ENCODE measurements around the gene KLHDC4.

KLHDC4 gene

GRCh38 chr16:87765473-87765775 lies 362 bp downstream of the KLHDC4 start:
- H3K4me3 ChIP-seq (replicated peaks; ENCODE audit: low read depth, low read length), result peak overlapping the region; percentile 84
- no peak for DNase-seq (ENCODE audit: low read depth)
- TF ChIP-seq, protein P1, sequence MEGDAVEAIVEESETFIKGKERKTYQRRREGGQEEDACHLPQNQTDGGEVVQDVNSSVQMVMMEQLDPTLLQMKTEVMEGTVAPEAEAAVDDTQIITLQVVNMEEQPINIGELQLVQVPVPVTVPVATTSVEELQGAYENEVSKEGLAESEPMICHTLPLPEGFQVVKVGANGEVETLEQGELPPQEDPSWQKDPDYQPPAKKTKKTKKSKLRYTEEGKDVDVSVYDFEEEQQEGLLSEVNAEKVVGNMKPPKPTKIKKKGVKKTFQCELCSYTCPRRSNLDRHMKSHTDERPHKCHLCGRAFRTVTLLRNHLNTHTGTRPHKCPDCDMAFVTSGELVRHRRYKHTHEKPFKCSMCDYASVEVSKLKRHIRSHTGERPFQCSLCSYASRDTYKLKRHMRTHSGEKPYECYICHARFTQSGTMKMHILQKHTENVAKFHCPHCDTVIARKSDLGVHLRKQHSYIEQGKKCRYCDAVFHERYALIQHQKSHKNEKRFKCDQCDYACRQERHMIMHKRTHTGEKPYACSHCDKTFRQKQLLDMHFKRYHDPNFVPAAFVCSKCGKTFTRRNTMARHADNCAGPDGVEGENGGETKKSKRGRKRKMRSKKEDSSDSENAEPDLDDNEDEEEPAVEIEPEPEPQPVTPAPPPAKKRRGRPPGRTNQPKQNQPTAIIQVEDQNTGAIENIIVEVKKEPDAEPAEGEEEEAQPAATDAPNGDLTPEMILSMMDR (IDR thresholded peaks at IDR 0.05; ENCODE audit: low read length, missing control alignments), result no peak

DNA sequence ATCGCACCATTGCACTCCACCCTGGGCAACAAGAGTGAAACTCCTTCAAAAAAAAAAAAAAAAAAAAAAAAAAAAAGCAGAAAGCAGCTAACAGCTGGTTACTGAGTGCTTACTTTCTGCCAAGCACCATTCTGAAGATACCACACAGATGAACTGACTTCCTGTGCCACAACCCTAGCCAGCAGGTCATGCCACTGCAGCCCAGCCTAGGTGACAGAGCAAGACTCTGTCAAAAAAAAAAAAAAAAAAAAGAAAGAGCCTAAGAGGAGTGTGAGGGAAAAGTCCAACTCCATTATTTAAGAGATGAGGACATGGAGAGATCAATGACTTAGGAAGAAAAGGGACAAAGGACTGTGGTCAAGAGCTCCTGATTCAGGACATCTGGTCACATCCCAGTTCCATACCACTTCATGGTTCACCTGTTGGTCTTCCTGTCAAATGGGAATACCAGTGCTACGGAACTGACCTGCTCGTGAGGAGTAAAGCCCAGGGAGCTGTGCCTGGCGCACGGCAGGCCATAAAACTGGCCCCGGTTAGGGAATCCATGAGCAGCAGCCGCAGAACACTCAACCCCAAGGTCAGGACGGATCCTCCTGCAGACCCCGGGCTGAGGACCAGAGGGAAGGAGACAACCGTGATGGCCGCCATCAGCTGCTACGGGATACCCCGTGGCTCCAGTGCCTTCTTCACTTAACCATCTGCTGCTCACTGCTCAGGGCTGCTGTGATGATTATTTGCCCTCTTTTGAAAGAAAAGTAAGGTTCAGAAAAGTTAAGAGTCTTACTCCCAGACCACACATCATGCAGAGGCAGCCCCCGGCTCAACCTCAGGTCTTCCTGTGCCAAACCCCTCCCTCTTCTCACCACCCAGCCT lies 950 bp downstream of the KLHDC4 start:
- peak overlapping the region; percentile 84 for H3K4me3 ChIP-seq (replicated peaks; ENCODE audit: low read depth, low read length)
- DNase-seq (ENCODE audit: low read depth), result no peak
- TF ChIP-seq, protein P1 (IDR thresholded peaks at IDR 0.05; ENCODE audit: low read length, missing control alignments), result no peak

- no peak for DNase-seq (ENCODE audit: low read depth)
- TF ChIP-seq, protein P1 (IDR thresholded peaks at IDR 0.05; ENCODE audit: low read length, missing control alignments), result no peak
- no peak overlapping the region for H3K4me3 ChIP-seq (replicated peaks; ENCODE audit: low read depth, low read length)
These were observed 3.2 kb downstream of the KLHDC4 start for GRCh38 chr16:87762620-87763019.

DNA sequence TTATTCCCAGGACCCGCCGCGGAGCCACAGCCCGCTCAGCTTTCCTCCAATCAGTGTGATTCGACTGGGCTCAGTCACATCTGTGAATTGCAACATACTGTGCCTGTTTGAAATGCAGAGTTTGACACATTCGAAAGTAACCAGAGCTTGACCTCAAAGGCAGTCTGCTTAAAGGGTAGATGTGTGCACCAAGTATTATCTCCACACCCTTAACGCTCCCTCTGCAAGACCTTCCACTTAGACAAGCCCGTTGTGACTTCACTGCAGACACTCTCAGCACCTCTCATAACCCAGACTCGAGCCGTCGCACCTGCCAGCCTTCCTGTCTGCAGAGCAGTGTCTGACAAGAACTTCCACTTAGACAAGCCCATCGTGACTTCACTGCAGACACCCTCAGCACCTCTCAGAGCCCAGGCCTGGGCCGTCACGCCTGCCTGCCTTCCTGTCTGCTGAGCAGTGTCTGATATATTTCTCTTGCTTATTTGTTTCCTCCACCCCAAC lies 3.7 kb downstream of the KLHDC4 start:
- TF ChIP-seq, protein P1 (IDR thresholded peaks at IDR 0.05; ENCODE audit: low read length, missing control alignments), result no peak
- no peak overlapping the region for H3K4me3 ChIP-seq (replicated peaks; ENCODE audit: low read depth, low read length)
- no peak for DNase-seq (ENCODE audit: low read depth)

GRCh38 chr16:87761060-87761459 lies 4.7 kb downstream of the KLHDC4 start:
- DNase-seq (ENCODE audit: low read depth), result no peak
- TF ChIP-seq, protein P1 (IDR thresholded peaks at IDR 0.05; ENCODE audit: low read length, missing control alignments), result no peak
- no peak overlapping the region for H3K4me3 ChIP-seq (replicated peaks; ENCODE audit: low read depth, low read length)

DNA sequence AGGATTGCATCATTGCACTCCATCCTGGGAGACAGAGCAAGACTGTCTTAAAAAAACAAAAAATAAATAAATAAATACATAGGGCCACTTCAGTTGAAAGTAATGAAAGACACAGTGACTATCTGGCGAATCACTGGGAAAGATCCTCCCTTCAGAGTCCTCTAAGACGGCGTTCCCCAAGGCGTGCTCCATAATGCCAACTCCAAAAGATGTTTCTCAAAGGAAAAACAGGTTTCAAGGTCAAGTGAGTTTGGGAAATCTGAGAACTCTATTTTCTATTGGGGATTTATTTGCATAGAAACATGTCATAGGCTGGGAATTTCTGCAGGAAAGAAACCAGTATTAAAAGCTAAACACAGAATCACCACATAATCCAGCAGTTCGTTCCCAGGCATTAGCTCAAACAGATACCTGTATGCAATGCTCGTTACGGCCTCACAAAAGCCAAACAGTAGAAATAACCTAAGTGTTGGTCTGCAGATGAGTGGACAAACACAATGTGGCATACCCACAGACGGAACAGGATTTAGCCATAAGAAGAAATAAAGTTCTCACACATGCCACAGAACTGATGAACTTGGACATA lies 7.9 kb downstream of the KLHDC4 start:
- H3K4me3 ChIP-seq (replicated peaks; ENCODE audit: low read depth, low read length), result no peak overlapping the region
- DNase-seq (ENCODE audit: low read depth), result no peak
- TF ChIP-seq, protein P1 (IDR thresholded peaks at IDR 0.05; ENCODE audit: low read length, missing control alignments), result no peak
